ENCODE data around the gene TOMT.

TOMT gene

DNA sequence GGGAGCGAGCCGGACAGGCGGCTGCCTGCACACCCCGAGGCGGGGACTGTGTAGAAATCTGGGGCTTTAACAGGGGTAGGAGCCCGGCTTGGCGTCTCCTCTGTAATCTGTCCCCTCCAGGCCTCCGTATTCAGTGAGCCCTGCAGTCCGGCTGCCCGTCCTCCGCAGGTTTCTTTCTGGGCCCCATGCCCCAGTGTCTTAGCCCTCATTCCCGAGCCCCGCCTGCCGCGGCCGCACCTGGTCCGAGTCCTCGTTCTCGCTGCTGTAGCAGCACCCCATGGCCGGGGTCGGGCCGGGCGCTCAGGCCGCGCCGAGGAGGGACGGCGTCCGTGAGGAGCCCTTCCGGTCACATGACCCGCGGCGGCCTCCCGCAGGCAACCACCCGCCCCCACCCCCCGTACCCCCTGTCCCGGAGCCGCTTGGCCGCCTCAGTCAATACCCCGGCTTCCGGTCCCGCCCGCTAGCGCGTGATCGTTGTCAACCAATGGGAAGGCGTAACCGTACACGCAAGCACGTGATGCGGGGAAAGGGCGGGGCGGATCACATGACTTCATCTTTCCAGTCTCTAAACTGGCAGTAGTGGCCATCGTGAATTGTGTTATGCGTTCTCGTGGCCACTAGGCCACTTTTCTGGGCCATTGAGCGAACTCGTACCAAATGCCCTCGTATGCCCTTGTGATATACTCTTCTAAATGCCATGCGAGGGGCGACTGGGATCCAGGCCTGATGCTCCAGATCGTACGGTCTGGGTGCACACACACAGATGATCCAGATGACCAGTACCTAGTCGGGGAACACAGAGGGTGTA lies 2.6 kb upstream of the TOMT start, which contains the start of gene LAMTOR1:
LAMTOR1 (minus strand) TSS at position 352 of the 808 bp plus-strand sequence; CDS start at position 279, 73 bp downstream.
- no peaks in the 10 kb centered on the region for H3K9me3 Mint-ChIP-seq
- no peaks in the 10 kb centered on the region for H3K27me3 Mint-ChIP-seq (ENCODE audit: low read depth)
- peaks cover 18% of the 10 kb centered on the region for H3K36me3 Mint-ChIP-seq (ENCODE audit: low read depth)
- H3K27ac Mint-ChIP-seq: peak within 1 kb of the TSS; percentile 89
- H3K4me1 Mint-ChIP-seq (ENCODE audit: low read depth): peaks cover 35% of the 10 kb centered on the region
- H3K4me3 Mint-ChIP-seq: peak within 1 kb of the TSS; percentile 96

DNA sequence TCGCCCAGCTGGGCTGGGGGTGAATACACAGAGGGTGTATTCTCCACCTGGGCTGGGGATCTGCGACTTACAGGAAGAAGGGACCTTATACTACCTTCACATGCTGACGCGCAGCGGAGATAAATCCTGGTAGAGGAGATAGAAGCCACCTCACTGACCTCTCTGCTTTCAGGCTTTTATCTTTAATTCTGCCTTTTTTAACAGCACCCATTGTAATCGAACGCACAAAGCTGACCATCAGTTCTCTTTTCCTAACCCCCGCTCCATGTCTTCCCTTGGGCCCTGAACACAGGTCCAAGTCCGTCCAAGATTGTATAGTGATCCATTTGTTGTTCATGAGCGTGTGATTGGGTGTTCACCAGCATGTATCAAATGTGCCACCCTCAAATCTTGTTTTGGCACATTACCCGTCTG lies 2.0 kb upstream of the TOMT start:
- H3K27ac Mint-ChIP-seq: peak overlapping the region; percentile 89
- H3K4me3 Mint-ChIP-seq: peak overlapping the region; percentile 96
- H3K36me3 Mint-ChIP-seq (ENCODE audit: low read depth): peaks cover 12% of the 10 kb centered on the region
- H3K9me3 Mint-ChIP-seq: no peaks in the 10 kb centered on the region
- H3K4me1 Mint-ChIP-seq (ENCODE audit: low read depth): peaks cover 35% of the 10 kb centered on the region
- no peaks in the 10 kb centered on the region for H3K27me3 Mint-ChIP-seq (ENCODE audit: low read depth)

DNA sequence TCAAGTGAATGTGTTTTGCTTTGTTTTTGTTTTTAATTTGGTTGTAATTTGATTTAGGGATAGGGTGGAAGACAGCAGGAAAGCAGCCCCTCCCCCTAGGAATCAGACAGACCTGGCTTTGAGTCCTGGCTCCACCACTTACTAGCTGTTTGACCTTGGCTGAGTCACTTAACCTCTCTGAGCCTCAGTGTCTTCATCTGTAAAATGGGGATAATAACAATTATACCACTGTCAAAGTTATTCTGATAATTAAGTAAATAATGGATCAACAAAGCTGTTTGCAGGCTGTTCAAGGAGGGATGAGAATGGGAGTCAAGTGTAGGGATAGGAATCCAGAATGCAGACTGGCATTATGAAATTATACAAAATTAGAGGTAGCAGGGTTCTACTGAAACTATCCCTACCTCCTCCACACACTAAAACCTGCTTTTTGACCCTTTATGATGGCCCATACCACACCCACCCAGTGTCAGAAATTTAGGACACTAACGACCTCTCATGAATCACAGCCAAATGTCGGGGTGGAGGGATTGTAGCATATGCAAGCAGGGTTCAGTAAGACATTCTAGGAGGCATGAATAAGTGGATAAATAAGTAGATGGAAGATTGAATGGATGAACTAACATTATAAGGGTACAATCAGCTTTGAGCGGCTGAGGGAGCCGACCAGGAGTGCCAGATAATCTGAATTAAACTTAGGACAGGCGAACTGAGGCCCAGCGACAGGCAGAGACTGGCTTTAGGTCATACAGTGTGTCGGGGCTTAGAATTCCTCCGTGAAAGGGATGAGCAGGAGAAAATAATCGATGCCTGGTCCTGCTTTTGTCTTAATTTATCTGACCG lies 5.8 kb downstream of the TOMT start:
- H3K4me3 Mint-ChIP-seq: peak overlapping the region; percentile 92
- H3K4me1 Mint-ChIP-seq (ENCODE audit: low read depth): peaks cover 18% of the 10 kb centered on the region
- H3K27me3 Mint-ChIP-seq (ENCODE audit: low read depth): no peaks in the 10 kb centered on the region
- peak overlapping the region; percentile 98 for H3K27ac Mint-ChIP-seq
- peaks cover 8% of the 10 kb centered on the region for H3K36me3 Mint-ChIP-seq (ENCODE audit: low read depth)
- H3K9me3 Mint-ChIP-seq: peaks cover 5% of the 10 kb centered on the region

DNA sequence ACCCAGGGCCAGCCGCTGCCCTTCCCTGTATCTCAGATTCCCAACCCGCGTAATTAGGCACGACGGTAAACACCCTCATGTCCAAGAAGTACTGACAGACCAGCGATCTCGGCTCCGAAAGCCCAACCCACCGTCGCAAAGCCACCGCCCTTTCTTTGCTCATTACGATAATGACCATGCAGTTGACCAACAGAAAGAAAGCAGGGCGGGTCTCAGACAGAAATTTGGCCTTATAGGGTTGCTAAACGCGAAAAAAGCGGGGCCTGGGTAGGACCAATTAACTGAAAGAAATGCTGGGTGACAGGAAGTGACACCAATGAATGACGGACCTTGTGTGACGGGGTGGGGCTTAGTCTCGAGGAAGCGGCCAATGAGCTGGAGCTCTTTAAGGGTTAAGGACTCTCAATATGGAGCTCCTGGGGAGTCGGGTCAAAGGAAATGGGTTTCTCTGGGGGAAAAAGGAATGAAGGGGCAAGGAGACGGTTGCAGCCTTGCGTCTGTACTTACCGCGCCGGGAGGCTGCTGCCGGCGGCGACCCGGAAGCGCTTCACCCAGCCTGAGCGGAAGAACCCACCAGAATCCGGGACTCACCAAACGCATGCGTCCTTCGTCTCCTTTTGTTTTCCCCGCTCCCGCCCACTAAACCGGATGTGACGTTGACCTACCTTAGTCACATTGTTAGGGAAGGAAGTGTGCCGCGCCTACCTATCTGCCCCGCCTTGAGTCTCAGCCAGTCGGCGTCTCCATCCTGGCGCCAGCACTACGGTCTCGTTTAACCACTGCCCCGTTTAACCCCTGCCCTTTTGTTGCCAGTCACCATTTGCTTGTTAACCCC lies 6.6 kb downstream of the TOMT start, which contains the start of gene ANAPC15:
ANAPC15 (minus strand) TSS at position 553 of the 835 bp plus-strand sequence. CDS start 1,419 bp downstream, outside the sequence.
- no peaks in the 10 kb centered on the region for H3K27me3 Mint-ChIP-seq (ENCODE audit: low read depth)
- H3K4me1 Mint-ChIP-seq (ENCODE audit: low read depth): peaks cover 18% of the 10 kb centered on the region
- peak within 1 kb of the TSS; percentile 98 for H3K27ac Mint-ChIP-seq
- H3K36me3 Mint-ChIP-seq (ENCODE audit: low read depth): peaks cover 7% of the 10 kb centered on the region
- peak within 1 kb of the TSS; percentile 92 for H3K4me3 Mint-ChIP-seq
- H3K9me3 Mint-ChIP-seq: peaks cover 5% of the 10 kb centered on the region

DNA sequence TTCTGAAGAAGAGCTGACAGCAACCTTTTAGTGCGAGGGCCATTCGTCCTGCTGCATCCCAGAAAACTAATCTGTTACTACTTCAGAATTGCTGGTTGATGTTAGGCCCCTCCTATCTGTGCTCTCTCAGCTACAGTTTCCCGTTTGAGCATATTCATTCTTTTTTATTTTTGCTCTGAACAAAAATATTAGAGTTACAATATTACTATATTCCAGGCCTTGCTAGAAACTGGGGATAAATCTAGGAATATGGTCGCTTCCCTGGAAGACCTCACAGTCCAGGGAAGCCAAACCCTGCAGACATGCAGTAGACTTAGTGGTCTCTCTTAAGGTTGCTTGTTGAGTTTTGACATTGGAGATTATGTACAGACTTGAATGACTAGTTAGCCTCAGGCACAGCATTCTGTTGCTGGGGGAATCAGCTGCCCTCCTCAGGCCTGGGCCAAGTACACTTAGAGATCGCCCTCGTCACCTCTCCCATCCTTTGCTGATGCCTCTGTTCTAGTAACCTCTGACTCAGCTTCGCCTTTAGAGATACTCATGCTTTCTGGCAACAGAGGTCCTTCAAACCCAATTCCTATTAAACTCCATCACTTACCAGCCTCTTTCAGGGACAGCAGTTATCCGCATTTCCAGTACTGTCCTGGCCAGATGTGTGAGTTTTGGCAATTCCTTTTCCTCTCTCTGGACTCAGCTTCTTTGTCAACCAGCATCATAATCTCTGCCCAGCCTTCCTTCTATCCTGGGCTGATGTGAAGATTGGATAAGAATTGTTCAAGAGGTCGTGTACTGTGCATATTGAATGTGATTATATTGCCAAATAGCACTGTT lies 7.5 kb downstream of the TOMT start:
- Mint-ChIP-seq H3K9me3 (peaks cover 5% of the 10 kb centered on the region), H3K4me1 (ENCODE audit: low read depth) (peaks cover 18% of the 10 kb centered on the region), H3K36me3 (ENCODE audit: low read depth) (peaks cover 4% of the 10 kb centered on the region), H3K27me3 (ENCODE audit: low read depth) (no peaks in the 10 kb centered on the region), H3K27ac (peak overlapping the region; percentile 98), H3K4me3 (peak overlapping the region; percentile 92)

DNA sequence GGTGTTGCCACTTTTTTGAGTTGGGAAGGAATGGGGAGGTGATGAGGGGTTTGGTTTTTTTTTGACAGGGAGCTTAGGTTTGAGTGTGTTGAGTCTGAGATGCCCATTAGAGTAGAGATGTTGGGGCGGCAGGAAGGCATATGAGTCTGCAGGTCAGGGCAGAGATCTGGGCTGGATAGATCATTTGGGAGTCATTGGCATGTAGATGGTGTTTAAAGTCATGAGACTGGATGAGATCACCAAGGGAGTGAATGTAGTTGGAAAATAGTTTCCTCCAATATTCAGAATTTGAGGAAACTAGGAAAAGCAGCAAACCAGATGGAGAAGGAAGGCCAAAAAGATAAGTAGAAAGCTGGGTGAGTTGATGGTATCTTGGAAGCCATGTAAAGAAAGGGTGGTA lies 8.8 kb downstream of the TOMT start:
- Mint-ChIP-seq H3K9me3 (peaks cover 5% of the 10 kb centered on the region), H3K4me3 (no peak overlapping the region), H3K27ac (no peak overlapping the region), H3K4me1 (ENCODE audit: low read depth) (peaks cover 18% of the 10 kb centered on the region), H3K27me3 (ENCODE audit: low read depth) (no peaks in the 10 kb centered on the region), H3K36me3 (ENCODE audit: low read depth) (peaks cover 4% of the 10 kb centered on the region)

DNA sequence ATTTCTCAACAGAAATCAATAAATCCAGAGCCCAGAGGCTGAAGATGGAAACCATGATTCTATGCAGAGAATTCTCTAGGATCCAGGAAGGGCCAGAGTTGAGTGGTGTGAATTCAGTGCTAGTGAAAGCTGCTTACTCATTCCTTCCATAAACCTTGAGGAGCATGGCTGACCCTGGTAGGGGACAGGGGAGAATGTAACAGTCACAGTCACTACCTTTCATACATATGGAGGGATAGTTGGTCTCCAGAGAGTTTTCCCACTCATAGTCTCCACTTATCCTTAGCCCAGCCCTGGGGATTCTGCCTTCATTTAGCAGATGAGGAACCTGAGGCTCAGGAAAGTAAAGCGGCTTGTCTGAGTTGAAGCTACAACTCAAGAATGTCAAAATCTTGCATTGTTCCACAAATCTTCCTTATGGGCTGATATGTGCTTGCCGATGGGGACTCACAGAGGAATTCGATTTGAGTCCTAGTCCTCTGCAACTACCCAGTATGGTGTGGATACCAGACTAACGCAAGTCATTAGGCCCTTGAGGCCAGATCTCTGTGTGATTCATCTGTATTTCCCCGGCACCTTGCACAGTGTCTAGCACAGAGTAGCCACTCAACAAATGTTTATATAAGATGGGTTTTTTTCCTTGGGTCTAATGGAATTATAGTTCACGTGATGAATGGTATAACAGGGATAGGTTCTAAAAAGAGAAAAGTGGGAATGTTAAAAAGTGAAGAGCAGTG lies 10.5 kb downstream of the TOMT start:
- Mint-ChIP-seq H3K4me1 (ENCODE audit: low read depth) (peaks cover 14% of the 10 kb centered on the region), H3K9me3 (peaks cover 5% of the 10 kb centered on the region), H3K27me3 (ENCODE audit: low read depth) (no peaks in the 10 kb centered on the region), H3K27ac (no peak overlapping the region), H3K4me3 (no peak overlapping the region), H3K36me3 (ENCODE audit: low read depth) (no peaks in the 10 kb centered on the region)

DNA sequence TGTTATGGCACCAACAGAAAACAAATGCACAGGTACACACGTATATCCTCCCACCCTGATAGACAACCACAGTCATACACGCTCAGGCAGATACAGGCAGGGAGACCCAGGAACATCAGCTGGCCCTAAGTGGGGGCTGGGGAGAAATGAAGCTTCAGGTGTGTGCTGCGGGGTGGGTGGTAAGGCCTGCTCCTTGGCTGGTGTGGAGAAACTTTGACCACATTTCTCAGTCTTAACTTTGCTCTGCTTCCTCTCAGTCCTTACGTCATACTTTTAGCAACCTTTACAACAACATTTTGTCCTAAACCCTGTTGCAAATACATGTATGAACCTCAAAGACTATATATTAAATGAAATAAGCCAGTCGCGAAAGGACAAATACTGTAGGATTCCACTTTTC lies 13.5 kb downstream of the TOMT start:
- Mint-ChIP-seq H3K36me3 (ENCODE audit: low read depth) (no peaks in the 10 kb centered on the region), H3K9me3 (no peaks in the 10 kb centered on the region), H3K4me1 (ENCODE audit: low read depth) (no peaks in the 10 kb centered on the region), H3K27me3 (ENCODE audit: low read depth) (no peaks in the 10 kb centered on the region), H3K4me3 (no peak overlapping the region), H3K27ac (no peak overlapping the region)

DNA sequence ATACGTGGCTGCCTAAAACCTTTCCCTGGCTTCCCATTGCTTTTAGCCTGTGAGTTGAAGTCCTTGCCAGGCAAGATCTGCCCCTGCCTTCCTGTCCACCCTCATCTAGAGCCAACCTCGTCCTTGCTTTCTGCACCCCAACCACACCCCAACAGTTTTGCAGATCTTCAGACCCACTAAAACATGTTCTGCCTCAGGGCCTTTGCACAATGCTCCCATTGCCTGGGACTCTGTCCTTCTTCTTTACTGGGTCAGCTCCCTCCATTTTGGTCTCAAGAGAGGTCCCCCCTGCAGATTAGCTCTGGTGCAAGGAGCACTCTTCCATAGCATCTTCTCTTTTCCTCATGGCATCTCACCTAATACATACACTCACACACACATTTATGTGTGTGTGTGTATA lies 15.2 kb downstream of the TOMT start:
- no peak overlapping the region for H3K4me3 Mint-ChIP-seq
- no peaks in the 10 kb centered on the region for H3K4me1 Mint-ChIP-seq (ENCODE audit: low read depth)
- H3K9me3 Mint-ChIP-seq: no peaks in the 10 kb centered on the region
- no peak overlapping the region for H3K27ac Mint-ChIP-seq
- no peaks in the 10 kb centered on the region for H3K36me3 Mint-ChIP-seq (ENCODE audit: low read depth)
- H3K27me3 Mint-ChIP-seq (ENCODE audit: low read depth): no peaks in the 10 kb centered on the region

DNA sequence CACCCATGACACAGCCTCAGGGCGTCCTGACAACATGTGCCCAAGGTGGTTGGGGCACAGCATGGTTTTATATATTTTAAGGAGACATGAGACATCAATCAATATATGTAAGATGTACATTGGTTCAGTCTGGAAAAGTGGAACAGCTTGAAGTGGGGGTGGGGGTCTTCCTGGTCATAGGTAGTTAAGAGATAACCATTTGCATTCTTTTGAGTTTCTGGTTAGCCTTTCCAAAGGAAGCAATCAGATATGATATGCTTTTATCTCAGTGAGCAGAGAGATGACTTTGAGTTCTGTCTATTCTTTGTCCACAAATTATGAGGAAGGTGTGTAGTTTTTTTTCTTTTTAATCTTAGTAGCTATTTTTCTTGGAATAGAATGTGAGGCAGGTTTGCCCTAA lies 16.9 kb downstream of the TOMT start:
- peaks cover 4% of the 10 kb centered on the region for H3K9me3 Mint-ChIP-seq
- no peaks in the 10 kb centered on the region for H3K27me3 Mint-ChIP-seq (ENCODE audit: low read depth)
- no peaks in the 10 kb centered on the region for H3K4me1 Mint-ChIP-seq (ENCODE audit: low read depth)
- no peak overlapping the region for H3K27ac Mint-ChIP-seq
- H3K36me3 Mint-ChIP-seq (ENCODE audit: low read depth): no peaks in the 10 kb centered on the region
- no peak overlapping the region for H3K4me3 Mint-ChIP-seq

DNA sequence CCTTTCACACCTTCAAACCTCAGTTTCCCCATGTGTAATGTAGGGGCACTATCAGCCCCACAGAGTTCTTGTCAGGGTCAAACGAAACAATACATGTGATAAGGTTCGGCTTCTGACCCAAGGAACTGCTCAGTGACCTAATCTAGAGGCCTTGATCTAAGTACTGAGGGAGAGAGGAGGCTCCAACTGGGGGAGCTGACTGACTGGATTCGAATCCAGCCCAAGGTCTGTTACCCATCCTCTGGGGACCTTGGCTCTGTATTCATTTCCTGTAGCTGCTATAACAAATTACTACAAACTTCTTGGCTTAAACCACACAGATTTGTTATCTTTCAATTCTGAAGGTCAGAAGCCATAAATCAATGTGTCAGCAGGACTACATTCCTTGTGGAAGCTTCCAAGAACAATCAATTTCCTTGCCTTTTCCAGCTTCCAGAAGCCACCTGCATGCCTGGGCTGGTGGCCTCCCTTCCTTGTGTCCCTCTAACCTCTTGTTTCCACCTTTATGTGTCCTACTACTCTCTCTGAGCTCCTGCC lies 17.5 kb downstream of the TOMT start:
- H3K36me3 Mint-ChIP-seq (ENCODE audit: low read depth): no peaks in the 10 kb centered on the region
- H3K27me3 Mint-ChIP-seq (ENCODE audit: low read depth): no peaks in the 10 kb centered on the region
- H3K27ac Mint-ChIP-seq: no peak overlapping the region

DNA sequence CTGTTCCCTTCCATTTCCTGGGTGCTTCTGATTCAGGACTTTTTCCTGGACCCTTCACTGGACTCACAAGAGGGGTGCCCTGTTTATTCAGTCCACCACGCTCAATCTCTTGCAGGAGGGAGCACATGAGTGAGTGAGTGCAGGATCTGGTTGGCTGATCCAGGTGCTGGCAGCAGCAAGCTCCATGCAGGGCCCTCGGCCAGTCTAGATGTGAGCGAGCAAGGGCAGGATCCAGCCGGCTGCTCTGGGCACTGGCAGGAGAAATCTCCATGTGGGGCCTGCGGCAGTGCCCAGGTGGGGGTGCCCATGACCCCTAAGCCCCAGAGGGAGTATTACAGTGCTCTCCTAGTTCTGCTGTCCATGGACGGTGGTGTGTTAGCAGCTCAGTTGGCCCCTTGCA lies 18.3 kb downstream of the TOMT start:
- H3K36me3 Mint-ChIP-seq (ENCODE audit: low read depth): peaks cover 5% of the 10 kb centered on the region
- H3K4me1 Mint-ChIP-seq (ENCODE audit: low read depth): no peaks in the 10 kb centered on the region
- H3K27ac Mint-ChIP-seq: no peak overlapping the region
- H3K27me3 Mint-ChIP-seq (ENCODE audit: low read depth): peaks cover 8% of the 10 kb centered on the region
- no peak overlapping the region for H3K4me3 Mint-ChIP-seq
- H3K9me3 Mint-ChIP-seq: peaks cover 12% of the 10 kb centered on the region

More for the DNA sequence above, 17.5 kb downstream of the TOMT start:
- Mint-ChIP-seq H3K4me3 (no peak overlapping the region), H3K9me3 (peaks cover 4% of the 10 kb centered on the region), H3K4me1 (ENCODE audit: low read depth) (no peaks in the 10 kb centered on the region)

DNA sequence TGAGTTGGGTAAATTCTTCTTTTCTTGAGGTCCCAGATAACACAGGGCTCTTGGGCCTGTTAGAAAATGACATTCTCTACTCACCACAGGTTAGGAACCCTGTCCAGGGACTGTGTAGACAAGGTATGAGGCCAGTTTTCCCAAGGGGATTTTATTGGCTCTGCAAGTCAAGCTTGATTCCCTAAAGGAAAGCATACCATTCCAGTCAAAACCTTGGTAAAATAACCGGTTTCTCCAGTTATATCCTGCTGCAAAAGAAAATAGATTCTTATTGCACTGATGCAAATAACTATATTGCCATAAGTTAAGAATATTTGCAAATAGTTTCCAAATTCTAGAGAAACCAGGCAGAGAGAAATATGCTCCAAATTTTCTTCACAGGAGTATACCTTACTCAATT lies 20.2 kb downstream of the TOMT start:
- H3K4me1 Mint-ChIP-seq (ENCODE audit: low read depth): no peaks in the 10 kb centered on the region
- H3K9me3 Mint-ChIP-seq: peaks cover 15% of the 10 kb centered on the region
- H3K4me3 Mint-ChIP-seq: no peak overlapping the region
- peaks cover 6% of the 10 kb centered on the region for H3K36me3 Mint-ChIP-seq (ENCODE audit: low read depth)
- peaks cover 12% of the 10 kb centered on the region for H3K27me3 Mint-ChIP-seq (ENCODE audit: low read depth)
- no peak overlapping the region for H3K27ac Mint-ChIP-seq
